ENCODE results near the gene NRP2. TPM values are rescaled to one million over a fixed set of nuclear protein-coding genes. Genes with fewer than 3 reads are reported as not detected.

The NRP2 gene
- total and polyA plus RNA-seq, 4 donors: 3.8 to 17.7 (median 12.2) TPM

GRCh38 chr2:205764270-205764746 lies 82.0 kb downstream of the NRP2 start:
- 54% methylated on average over 8 of the region's 8 CpGs for WGBS
- Histone ChIP-seq H3K36me3 (ENCODE audit: control insufficient read depth in 4 of 4, insufficient read depth in 3 of 4, low read depth in 1 of 4, low read length in 3 of 4) (no peaks in the 10 kb centered on the region), H3K27me3 (ENCODE audit: control insufficient read depth in 4 of 4, insufficient read depth in 4 of 4, low read length in 3 of 4) (peaks cover 0 to 6% (median 2%) of the 10 kb centered on the region in 4 donors), H3K4me1 (ENCODE audit: control insufficient read depth in 4 of 4, insufficient read depth in 4 of 4, low read length in 3 of 4) (no peaks in the 10 kb centered on the region), H3K9me3 (ENCODE audit: control insufficient read depth in 4 of 4, low read length in 3 of 4) (no peaks in the 10 kb centered on the region), H3K27ac (ENCODE audit: low read depth in 1 of 2, low read length in 2 of 2) (no peak overlapping the region), H3K9ac (ENCODE audit: low read depth in 1 of 2, low read length in 2 of 2) (no peak overlapping the region), H3K4me3 (ENCODE audit: low read depth in 1 of 3, low read length in 3 of 3) (no peak overlapping the region)
- DNase-seq (ENCODE audit: low spot score): no peak
- TF ChIP-seq RAD21 (IDR thresholded peaks at IDR 0.05) (no peak), NR2F2 (IDR thresholded peaks at IDR 0.05) (no peak), GABPA (IDR thresholded peaks at IDR 0.05 in 1 of 2, conservative IDR thresholded peaks at IDR 0.05 in 1 of 2) (no peak), TAF1 (conservative IDR thresholded peaks at IDR 0.05) (no peak), YY1 (IDR thresholded peaks at IDR 0.05) (no peak), HNF4G (IDR thresholded peaks at IDR 0.05) (no peak), MAX (IDR thresholded peaks at IDR 0.05) (no peak), CTCF (IDR thresholded peaks at IDR 0.05; ENCODE audit: low read depth, low read length, missing input control) (no peak), JUND (IDR thresholded peaks at IDR 0.05) (no peak), ATF3 (IDR thresholded peaks at IDR 0.05) (no peak), FOXA1 (IDR thresholded peaks at IDR 0.05) (no peak), SP1 (IDR thresholded peaks at IDR 0.05) (no peak), HNF4A (conservative IDR thresholded peaks at IDR 0.05) (no peak), ZBTB33 (IDR thresholded peaks at IDR 0.05) (no peak), REST (IDR thresholded peaks at IDR 0.05) (no peak), FOXA2 (IDR thresholded peaks at IDR 0.05) (no peak)

GRCh38 chr2:205765151-205765550 lies 82.8 kb downstream of the NRP2 start:
- 82% methylated on average over 8 of the region's 8 CpGs for WGBS
- Histone ChIP-seq H3K36me3 (ENCODE audit: control insufficient read depth in 4 of 4, insufficient read depth in 3 of 4, low read depth in 1 of 4, low read length in 3 of 4) (no peaks in the 10 kb centered on the region), H3K4me3 (ENCODE audit: low read depth in 1 of 3, low read length in 3 of 3) (no peak overlapping the region), H3K27me3 (ENCODE audit: control insufficient read depth in 4 of 4, insufficient read depth in 4 of 4, low read length in 3 of 4) (peaks cover 0 to 6% (median 2%) of the 10 kb centered on the region in 4 donors), H3K27ac (ENCODE audit: low read depth in 1 of 2, low read length in 2 of 2) (no peak overlapping the region), H3K9me3 (ENCODE audit: control insufficient read depth in 4 of 4, low read length in 3 of 4) (no peaks in the 10 kb centered on the region), H3K9ac (ENCODE audit: low read depth in 1 of 2, low read length in 2 of 2) (no peak overlapping the region), H3K4me1 (ENCODE audit: control insufficient read depth in 4 of 4, insufficient read depth in 4 of 4, low read length in 3 of 4) (no peaks in the 10 kb centered on the region)
- no peak for DNase-seq (ENCODE audit: low spot score)
- no peak for TF ChIP-seq TAF1 (conservative IDR thresholded peaks at IDR 0.05)
- TF ChIP-seq CTCF (IDR thresholded peaks at IDR 0.05; ENCODE audit: low read depth, low read length, missing input control): no peak
